Trophoblast cell (in vitro differentiated cells and primary cell): Measurements from ENCODE around the gene MARK2.

Experiments used
- DNase-seq, 2 donors: peaks; one replicate each; pipeline ENCODE4 v3.0.0-alpha.2; 2016
- H2AFZ ChIP-seq: 2 replicates; pipeline ENCODE4 v1.6.1; 2013; ENCODE audit warnings: low read length, moderate library complexity, mild to moderate bottlenecking; ENCODE audit not compliant: insufficient read depth, poor library complexity
- H2AK5ac ChIP-seq: 2 replicates; pipeline ENCODE4 v1.6.1; 2013; ENCODE audit warnings: mild to moderate bottlenecking, low read length
- H2BK120ac ChIP-seq: 2 replicates; pipeline ENCODE4 v1.6.1; 2013; ENCODE audit warnings: low read length, mild to moderate bottlenecking, moderate library complexity; ENCODE audit not compliant: insufficient read depth, poor library complexity
- H2BK12ac ChIP-seq: 2 replicates; pipeline ENCODE4 v1.6.1; 2013; ENCODE audit warnings: mild to moderate bottlenecking, low read length, moderate library complexity
- H2BK5ac ChIP-seq: 2 replicates; pipeline ENCODE4 v1.6.1; 2013; ENCODE audit warnings: low read length, low read depth, moderate library complexity, mild to moderate bottlenecking; ENCODE audit not compliant: poor library complexity
- H3K14ac ChIP-seq: 2 replicates; pipeline ENCODE4 v1.6.1; 2013; ENCODE audit warnings: mild to moderate bottlenecking, low read length
- H3K18ac ChIP-seq: 2 replicates; pipeline ENCODE4 v1.6.1; 2013; ENCODE audit warnings: mild to moderate bottlenecking, low read length
- H3K23ac ChIP-seq: 2 replicates; pipeline ENCODE4 v1.6.1; 2013; ENCODE audit warnings: low read length
- H3K27ac ChIP-seq: 2 replicates; pipeline ENCODE4 v1.5.1; 2013; ENCODE audit warnings: low read depth, mild to moderate bottlenecking, inconsistent platforms, low read length, moderate library complexity
- H3K27me3 ChIP-seq: 2 replicates; pipeline ENCODE4 v1.6.1; 2013; ENCODE audit warnings: inconsistent platforms, mild to moderate bottlenecking, low read length, moderate library complexity; ENCODE audit not compliant: insufficient read depth
- H3K36me3 ChIP-seq, 2 experiments: 1 replicate in 1 of 2; 2 replicates in 1 of 2; pipeline ENCODE4 v1.6.1; 2013; ENCODE audit warnings: low read length in 2 of 2, mild to moderate bottlenecking in 2 of 2, moderate library complexity in 1 of 2; ENCODE audit not compliant: insufficient read depth in 2 of 2, control insufficient read depth in 1 of 2
- H3K4ac ChIP-seq: 2 replicates; pipeline ENCODE4 v1.6.1; 2013; ENCODE audit warnings: low read depth, mild to moderate bottlenecking, low read length, moderate library complexity
- H3K4me1 ChIP-seq, 2 experiments: 1 replicate in 1 of 2; 2 replicates in 1 of 2; pipeline ENCODE4 v1.6.1; 2013; ENCODE audit warnings: low read length in 2 of 2, mild to moderate bottlenecking in 2 of 2, moderate library complexity in 1 of 2; ENCODE audit not compliant: insufficient read depth in 2 of 2, control insufficient read depth in 1 of 2
- H3K4me2 ChIP-seq: 2 replicates; pipeline ENCODE4 v1.6.1; 2013; ENCODE audit warnings: inconsistent platforms, mild to moderate bottlenecking, low read length, moderate library complexity
- H3K4me3 ChIP-seq: 2 replicates; pipeline ENCODE4 v1.5.1; 2013; ENCODE audit warnings: mild to moderate bottlenecking, low read depth, low read length, inconsistent platforms
- H3K79me1 ChIP-seq: one replicate; pipeline ENCODE4 v1.6.1; 2013; ENCODE audit warnings: low read length
- H3K79me2 ChIP-seq: 2 replicates; pipeline ENCODE4 v1.6.1; 2013; ENCODE audit warnings: low read length, mild to moderate bottlenecking; ENCODE audit not compliant: control insufficient read depth, insufficient read depth, poor library complexity
- H3K9ac ChIP-seq: 2 replicates; pipeline ENCODE4 v1.6.1; 2013; ENCODE audit warnings: mild to moderate bottlenecking, low read length
- H3K9me3 ChIP-seq: 2 replicates; pipeline ENCODE4 v1.6.1; 2013; ENCODE audit warnings: low read depth, mild to moderate bottlenecking, control low read depth, inconsistent platforms, low read length; ENCODE audit not compliant: insufficient read depth
- H4K12ac ChIP-seq: 2 replicates; pipeline ENCODE4 v1.6.1; 2013; ENCODE audit warnings: low read depth, mild to moderate bottlenecking, low read length, moderate library complexity
- H4K8ac ChIP-seq: 2 replicates; pipeline ENCODE4 v1.6.1; 2013; ENCODE audit warnings: low read depth, mild to moderate bottlenecking, low read length, moderate library complexity
- H4K91ac ChIP-seq: one replicate; pipeline ENCODE4 v1.6.1; 2013; ENCODE audit warnings: low read depth, mild to moderate bottlenecking, low read length, moderate library complexity
- WGBS: extraction: QIAGEN DNeasy Blood & Tissue Kit; methylation state at CpG from one replicate; pipeline ENCODE4 v1.1.7; 2013; ENCODE audit warnings: missing lambda C conversion rate; ENCODE audit not compliant: insufficient read length, insufficient coverage; ENCODE audit errors: extremely low coverage; 5-methylcytosine and 5-hydroxymethylcytosine counted together

Gene MARK2

DNA sequence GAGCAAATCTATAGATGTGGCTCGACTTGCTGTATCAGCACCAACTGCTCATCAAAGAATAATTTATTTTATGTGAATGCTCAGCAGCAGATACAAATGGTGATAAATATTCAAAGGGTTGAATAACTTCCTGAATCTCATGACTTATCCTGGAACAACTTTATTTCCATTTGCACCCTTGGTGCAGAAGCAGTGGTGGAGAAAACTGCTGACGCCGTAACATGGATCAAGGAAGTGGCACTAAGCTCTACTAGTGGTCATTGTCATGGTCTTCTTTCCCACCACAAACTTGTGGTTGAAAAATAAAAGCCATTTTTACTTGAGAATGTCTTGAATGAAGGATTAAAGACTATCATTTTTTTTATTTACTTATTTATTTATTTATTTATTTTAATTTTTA is 14.6 kb downstream of the MARK2 start:
- Histone ChIP-seq H3K79me2 (peaks cover 17% of the 10 kb centered on the region), H4K12ac (no peak overlapping the region), H2AK5ac (no peak overlapping the region), H4K8ac (no peak overlapping the region), H3K9me3 (no peaks in the 10 kb centered on the region), H3K27ac (no peak overlapping the region), H3K9ac (no peak overlapping the region), H3K36me3 (peaks cover 8% of the 10 kb centered on the region in 2 experiments), H4K91ac (no peak overlapping the region), H2BK120ac (no peak overlapping the region), H2AFZ (no peak overlapping the region), H3K23ac (no peak overlapping the region), H3K27me3 (no peaks in the 10 kb centered on the region), H3K4ac (peak overlapping the region; percentile 89), H3K4me2 (no peak overlapping the region), H3K4me1 (peaks cover 4 to 13% of the 10 kb centered on the region in 2 experiments), H3K14ac (no peak overlapping the region), H2BK5ac (no peak overlapping the region), H3K79me1 (peaks cover 2% of the 10 kb centered on the region), H2BK12ac (no peak overlapping the region), H3K18ac (no peak overlapping the region), H3K4me3 (no peak overlapping the region)
- DNase-seq: no peak
- no CpG with 5 or more reads among the region's 3 CpGs for WGBS

DNA sequence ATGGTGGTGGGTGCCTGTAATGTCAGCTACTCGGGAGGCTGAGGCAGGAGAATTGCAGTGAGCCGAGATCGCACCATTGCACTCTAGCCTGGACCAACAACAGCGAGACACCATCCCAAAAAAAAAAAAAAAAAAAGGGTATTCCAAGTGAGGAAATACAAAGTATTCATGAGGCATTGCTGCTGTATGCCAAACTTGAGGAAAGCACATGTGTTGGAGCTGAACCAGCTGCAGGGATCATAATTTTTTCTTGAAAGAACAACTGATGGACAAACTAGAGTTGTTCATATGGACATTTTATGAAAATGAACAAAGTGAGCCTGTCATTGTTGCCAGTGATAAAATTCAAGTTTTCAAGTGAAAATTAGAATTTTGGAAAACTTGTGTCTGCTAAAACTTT is 15.8 kb downstream of the MARK2 start:
- no CpG with 5 or more reads among the region's 4 CpGs for WGBS
- no peak overlapping the region for H2AK5ac ChIP-seq
- H3K4me1 ChIP-seq: peaks cover 2 to 7% of the 10 kb centered on the region in 2 experiments
- H4K8ac ChIP-seq: no peak overlapping the region
- H3K79me1 ChIP-seq: peaks cover 2% of the 10 kb centered on the region
- peaks cover 4 to 9% of the 10 kb centered on the region in 2 experiments for H3K36me3 ChIP-seq
- H3K9ac ChIP-seq: no peak overlapping the region
- no peak overlapping the region for H4K91ac ChIP-seq
- H3K27ac ChIP-seq: no peak overlapping the region
- no peak overlapping the region for H3K4me3 ChIP-seq
- no peak for DNase-seq
- H3K23ac ChIP-seq: no peak overlapping the region
- H3K79me2 ChIP-seq: peaks cover 9% of the 10 kb centered on the region
- no peak overlapping the region for H3K18ac ChIP-seq
- H2BK12ac ChIP-seq: no peak overlapping the region
- H3K9me3 ChIP-seq: no peaks in the 10 kb centered on the region
- no peaks in the 10 kb centered on the region for H3K27me3 ChIP-seq
- H2BK5ac ChIP-seq: no peak overlapping the region
- no peak overlapping the region for H3K14ac ChIP-seq
- no peak overlapping the region for H2BK120ac ChIP-seq
- no peak overlapping the region for H4K12ac ChIP-seq
- no peak overlapping the region for H2AFZ ChIP-seq
- no peak overlapping the region for H3K4me2 ChIP-seq
- H3K4ac ChIP-seq: no peak overlapping the region

DNA sequence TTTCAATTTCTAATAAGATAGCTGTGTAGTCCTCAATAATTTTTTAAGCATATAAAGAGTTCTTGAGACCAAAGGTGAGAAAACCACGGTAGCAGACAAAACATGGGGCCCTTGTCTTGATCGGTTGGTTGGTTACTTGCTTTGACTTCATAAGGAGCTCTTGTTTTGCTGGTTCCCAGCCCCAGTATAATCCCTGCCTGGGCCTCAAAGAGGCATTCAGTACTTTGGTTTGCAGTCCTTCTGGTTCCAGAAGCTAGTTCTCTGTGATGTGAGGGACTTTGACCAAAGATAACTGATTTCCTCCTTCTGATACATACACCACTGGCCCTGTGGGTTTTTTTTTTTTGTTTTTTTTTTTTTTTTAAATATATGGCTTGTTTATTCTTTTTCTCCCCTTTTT is 17.1 kb downstream of the MARK2 start:
- Histone ChIP-seq H2BK5ac (no peak overlapping the region), H3K9ac (no peak overlapping the region), H3K79me2 (peaks cover 10% of the 10 kb centered on the region), H3K4ac (peak overlapping the region; percentile 91), H3K23ac (no peak overlapping the region), H3K4me1 (peaks cover 2% of the 10 kb centered on the region in 2 experiments), H3K14ac (no peak overlapping the region), H2AK5ac (no peak overlapping the region), H4K8ac (no peak overlapping the region), H3K27ac (no peak overlapping the region), H2BK120ac (no peak overlapping the region), H3K4me3 (no peak overlapping the region), H3K79me1 (peaks cover 2% of the 10 kb centered on the region), H3K9me3 (no peaks in the 10 kb centered on the region), H3K18ac (no peak overlapping the region), H3K27me3 (no peaks in the 10 kb centered on the region), H2AFZ (no peak overlapping the region), H4K12ac (no peak overlapping the region), H3K4me2 (no peak overlapping the region), H4K91ac (no peak overlapping the region), H2BK12ac (no peak overlapping the region), H3K36me3 (peaks cover 4 to 11% of the 10 kb centered on the region in 2 experiments)
- WGBS: no CpG with 5 or more reads among the region's 2 CpGs
- no peak for DNase-seq

DNA sequence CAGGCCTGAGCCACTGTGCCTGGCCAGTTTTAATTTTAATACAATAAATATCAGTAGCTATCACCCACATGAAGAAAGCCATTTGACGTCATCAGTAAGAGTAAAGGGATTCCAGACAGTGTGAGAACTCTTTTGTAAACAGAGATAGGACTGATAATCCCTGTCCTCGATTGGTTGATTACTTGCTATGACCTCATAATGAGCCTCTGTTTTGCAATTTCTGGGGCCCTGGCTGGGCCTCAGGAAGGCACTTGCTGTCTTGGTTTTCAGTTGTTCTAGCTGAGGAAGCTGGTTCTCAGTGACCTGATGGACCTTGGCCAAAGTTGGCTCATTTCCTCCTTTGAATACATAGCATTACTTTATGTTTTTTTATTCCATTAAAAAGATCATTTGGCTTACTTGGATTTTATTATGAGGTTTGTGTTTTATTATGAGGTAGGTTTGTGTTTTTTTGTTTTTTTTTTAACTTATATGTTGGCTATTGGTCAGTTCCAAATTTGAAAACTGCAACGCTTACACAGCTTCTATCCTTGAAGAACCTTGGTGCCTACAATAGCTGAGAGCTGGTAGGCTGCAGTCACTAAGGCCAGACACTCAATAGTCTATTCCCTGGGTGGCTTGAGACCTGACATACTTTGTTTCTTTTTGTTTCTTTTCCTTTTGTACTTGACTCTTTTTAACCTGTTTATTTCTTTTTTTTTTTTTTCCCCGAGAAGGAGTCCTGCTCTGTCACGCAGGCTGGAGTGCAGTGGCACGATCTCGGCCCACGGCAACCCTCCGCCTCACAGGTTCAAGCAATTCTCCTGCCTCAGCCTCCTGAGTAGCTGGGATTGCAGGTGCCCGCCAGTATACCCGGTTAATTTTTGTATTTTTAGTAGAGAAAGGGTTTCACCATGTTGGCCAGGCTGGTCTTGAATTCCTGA is 20.0 kb downstream of the MARK2 start:
- Histone ChIP-seq H2BK5ac (no peak overlapping the region), H2AK5ac (no peak overlapping the region), H2AFZ (no peak overlapping the region), H3K9ac (no peak overlapping the region), H3K4ac (peak overlapping the region; percentile 62), H2BK12ac (no peak overlapping the region), H3K4me1 (no peaks in the 10 kb centered on the region), H4K12ac (no peak overlapping the region), H3K27ac (no peak overlapping the region), H3K18ac (no peak overlapping the region), H3K14ac (no peak overlapping the region), H3K4me3 (no peak overlapping the region), H3K79me2 (peaks cover 12% of the 10 kb centered on the region), H3K36me3 (peaks cover 11 to 12% of the 10 kb centered on the region in 2 experiments), H3K27me3 (no peaks in the 10 kb centered on the region), H2BK120ac (no peak overlapping the region), H3K4me2 (no peak overlapping the region), H3K79me1 (peaks cover 2% of the 10 kb centered on the region), H4K91ac (no peak overlapping the region), H3K9me3 (no peaks in the 10 kb centered on the region), H3K23ac (no peak overlapping the region), H4K8ac (no peak overlapping the region)
- peak in 1 of 2 donors; percentile 66 for DNase-seq
- WGBS: no CpG with 5 or more reads among the region's 11 CpGs
